ENCODE measurements around the gene HAO1.

The HAO1 gene

GRCh38 chr20:7974785-7975435 lies 34.7 kb upstream of the HAO1 start:
- Histone ChIP-seq H2BK15ac (ENCODE audit: low read depth, poor library complexity, severe bottlenecking) (no peak overlapping the region), H3K27ac (ENCODE audit: low read length, poor library complexity, severe bottlenecking) (no peak overlapping the region), H4K8ac (ENCODE audit: low read length) (no peak overlapping the region), H3K9ac (ENCODE audit: low read length) (no peak overlapping the region), H3K27me3 (ENCODE audit: control insufficient read depth in 1 of 2, insufficient read depth in 1 of 2, low read length in 2 of 2) (peaks cover 0 to 9% of the 10 kb centered on the region in 2 experiments), H3K4ac (ENCODE audit: low read depth in 1 of 2, low read length in 2 of 2) (no peak overlapping the region), H3K36me3 (ENCODE audit: control insufficient read depth in 1 of 2, insufficient read depth in 2 of 2, low read depth in 1 of 2, low read length in 2 of 2) (peaks cover 0 to 13% of the 10 kb centered on the region in 2 experiments), H4K91ac (ENCODE audit: low read length) (no peak overlapping the region), H2AFZ (ENCODE audit: low read depth, low read length) (no peak overlapping the region), H2AK5ac (ENCODE audit: low read length, severe bottlenecking) (no peak overlapping the region), H3K9me3 (ENCODE audit: control insufficient read depth, low read length) (no peaks in the 10 kb centered on the region), H3K23ac (ENCODE audit: low read length in 2 of 2) (no peak overlapping the region), H2BK12ac (ENCODE audit: low read length in 2 of 2) (no peak overlapping the region), H3K4me1 (ENCODE audit: control insufficient read depth, insufficient read depth, low read depth, low read length) (no peaks in the 10 kb centered on the region), H3K14ac (ENCODE audit: low read length in 2 of 2) (no peak overlapping the region), H2BK5ac (ENCODE audit: low read depth, low read length, poor library complexity, severe bottlenecking) (no peak overlapping the region), H3K79me1 (replicated peaks; ENCODE audit: low read length, poor library complexity, severe bottlenecking) (no peaks in the 10 kb centered on the region), H2BK120ac (ENCODE audit: low read depth, low read length) (no peak overlapping the region), H3K4me2 (ENCODE audit: low read length, poor library complexity, severe bottlenecking) (no peak overlapping the region), H3K4me3 (ENCODE audit: insufficient read depth in 1 of 2, low read depth in 1 of 2, low read length in 2 of 2) (no peak overlapping the region), H3K18ac (ENCODE audit: low read depth in 1 of 2, low read length in 2 of 2) (no peak overlapping the region)
- 94% methylated on average over 4 of the region's 4 CpGs for WGBS
- no peak for DNase-seq

GRCh38 chr20:7971536-7972280 lies 31.4 kb upstream of the HAO1 start:
- H3K4me1 ChIP-seq (ENCODE audit: control insufficient read depth, insufficient read depth, low read depth, low read length): no peaks in the 10 kb centered on the region
- H3K4me3 ChIP-seq (ENCODE audit: insufficient read depth in 1 of 2, low read depth in 1 of 2, low read length in 2 of 2): no peak overlapping the region
- H2BK120ac ChIP-seq (ENCODE audit: low read depth, low read length): no peak overlapping the region
- no peak overlapping the region for H3K9ac ChIP-seq (ENCODE audit: low read length)
- no peak overlapping the region for H3K14ac ChIP-seq (ENCODE audit: low read length in 2 of 2)
- H3K18ac ChIP-seq (ENCODE audit: low read depth in 1 of 2, low read length in 2 of 2): no peak overlapping the region
- no peak overlapping the region for H3K23ac ChIP-seq (ENCODE audit: low read length in 2 of 2)
- H2AK5ac ChIP-seq (ENCODE audit: low read length, severe bottlenecking): no peak overlapping the region
- no peaks in the 10 kb centered on the region for H3K9me3 ChIP-seq (ENCODE audit: control insufficient read depth, low read length)
- no peak overlapping the region for H2BK5ac ChIP-seq (ENCODE audit: low read depth, low read length, poor library complexity, severe bottlenecking)
- H4K8ac ChIP-seq (ENCODE audit: low read length): no peak overlapping the region
- no peak overlapping the region for H2BK15ac ChIP-seq (ENCODE audit: low read depth, poor library complexity, severe bottlenecking)
- peaks cover 0 to 2% of the 10 kb centered on the region in 2 experiments for H3K36me3 ChIP-seq (ENCODE audit: control insufficient read depth in 1 of 2, insufficient read depth in 2 of 2, low read depth in 1 of 2, low read length in 2 of 2)
- H4K91ac ChIP-seq (ENCODE audit: low read length): no peak overlapping the region
- H3K4ac ChIP-seq (ENCODE audit: low read depth in 1 of 2, low read length in 2 of 2): no peak overlapping the region
- no peak for DNase-seq
- H3K4me2 ChIP-seq (ENCODE audit: low read length, poor library complexity, severe bottlenecking): no peak overlapping the region
- no peak overlapping the region for H3K27ac ChIP-seq (ENCODE audit: low read length, poor library complexity, severe bottlenecking)
- no peak overlapping the region for H2BK12ac ChIP-seq (ENCODE audit: low read length in 2 of 2)
- H3K27me3 ChIP-seq (ENCODE audit: control insufficient read depth in 1 of 2, insufficient read depth in 1 of 2, low read length in 2 of 2): peaks cover 0 to 9% of the 10 kb centered on the region in 2 experiments
- H2AFZ ChIP-seq (ENCODE audit: low read depth, low read length): no peak overlapping the region
- H3K79me1 ChIP-seq (replicated peaks; ENCODE audit: low read length, poor library complexity, severe bottlenecking): no peaks in the 10 kb centered on the region
- 86% methylated on average over 2 of the region's 2 CpGs for WGBS

- Histone ChIP-seq H2AK5ac (ENCODE audit: low read length, severe bottlenecking) (no peak overlapping the region), H3K4ac (ENCODE audit: low read depth in 1 of 2, low read length in 2 of 2) (no peak overlapping the region), H3K36me3 (ENCODE audit: control insufficient read depth in 1 of 2, insufficient read depth in 2 of 2, low read depth in 1 of 2, low read length in 2 of 2) (no peaks in the 10 kb centered on the region), H4K91ac (ENCODE audit: low read length) (no peak overlapping the region), H3K14ac (ENCODE audit: low read length in 2 of 2) (no peak overlapping the region), H3K23ac (ENCODE audit: low read length in 2 of 2) (no peak overlapping the region), H2BK120ac (ENCODE audit: low read depth, low read length) (no peak overlapping the region), H3K4me3 (ENCODE audit: insufficient read depth in 1 of 2, low read depth in 1 of 2, low read length in 2 of 2) (no peak overlapping the region), H2BK12ac (ENCODE audit: low read length in 2 of 2) (no peak overlapping the region), H4K8ac (ENCODE audit: low read length) (no peak overlapping the region), H3K9ac (ENCODE audit: low read length) (peak overlapping the region; percentile 57), H3K9me3 (ENCODE audit: control insufficient read depth, low read length) (no peaks in the 10 kb centered on the region), H3K4me1 (ENCODE audit: control insufficient read depth, insufficient read depth, low read depth, low read length) (no peaks in the 10 kb centered on the region), H3K4me2 (ENCODE audit: low read length, poor library complexity, severe bottlenecking) (no peak overlapping the region), H2BK5ac (ENCODE audit: low read depth, low read length, poor library complexity, severe bottlenecking) (no peak overlapping the region), H3K18ac (ENCODE audit: low read depth in 1 of 2, low read length in 2 of 2) (no peak overlapping the region), H3K27ac (ENCODE audit: low read length, poor library complexity, severe bottlenecking) (no peak overlapping the region), H3K27me3 (ENCODE audit: control insufficient read depth in 1 of 2, insufficient read depth in 1 of 2, low read length in 2 of 2) (peaks cover 0 to under 1% of the 10 kb centered on the region in 2 experiments), H3K79me1 (replicated peaks; ENCODE audit: low read length, poor library complexity, severe bottlenecking) (no peaks in the 10 kb centered on the region), H2AFZ (ENCODE audit: low read depth, low read length) (no peak overlapping the region), H2BK15ac (ENCODE audit: low read depth, poor library complexity, severe bottlenecking) (no peak overlapping the region)
- 87% methylated on average over 3 of the region's 4 CpGs for WGBS
- DNase-seq: no peak
Measured at GRCh38 chr20:7967199-7967844, 27.1 kb upstream of the HAO1 start.

GRCh38 chr20:7966176-7966575 lies 25.9 kb upstream of the HAO1 start:
- Histone ChIP-seq H2AFZ (ENCODE audit: low read depth, low read length) (no peak overlapping the region), H3K4me1 (ENCODE audit: control insufficient read depth, insufficient read depth, low read depth, low read length) (no peaks in the 10 kb centered on the region), H3K18ac (ENCODE audit: low read depth in 1 of 2, low read length in 2 of 2) (no peak overlapping the region), H3K23ac (ENCODE audit: low read length in 2 of 2) (no peak overlapping the region), H2BK120ac (ENCODE audit: low read depth, low read length) (no peak overlapping the region), H4K91ac (ENCODE audit: low read length) (no peak overlapping the region), H2BK12ac (ENCODE audit: low read length in 2 of 2) (no peak overlapping the region), H3K4ac (ENCODE audit: low read depth in 1 of 2, low read length in 2 of 2) (no peak overlapping the region), H3K27ac (ENCODE audit: low read length, poor library complexity, severe bottlenecking) (no peak overlapping the region), H2AK5ac (ENCODE audit: low read length, severe bottlenecking) (no peak overlapping the region), H2BK5ac (ENCODE audit: low read depth, low read length, poor library complexity, severe bottlenecking) (no peak overlapping the region), H3K4me3 (ENCODE audit: insufficient read depth in 1 of 2, low read depth in 1 of 2, low read length in 2 of 2) (no peak overlapping the region), H4K8ac (ENCODE audit: low read length) (no peak overlapping the region), H3K9ac (ENCODE audit: low read length) (no peak overlapping the region), H3K14ac (ENCODE audit: low read length in 2 of 2) (no peak overlapping the region), H3K36me3 (ENCODE audit: control insufficient read depth in 1 of 2, insufficient read depth in 2 of 2, low read depth in 1 of 2, low read length in 2 of 2) (no peaks in the 10 kb centered on the region), H2BK15ac (ENCODE audit: low read depth, poor library complexity, severe bottlenecking) (no peak overlapping the region), H3K4me2 (ENCODE audit: low read length, poor library complexity, severe bottlenecking) (no peak overlapping the region), H3K79me1 (replicated peaks; ENCODE audit: low read length, poor library complexity, severe bottlenecking) (no peaks in the 10 kb centered on the region), H3K27me3 (ENCODE audit: control insufficient read depth in 1 of 2, insufficient read depth in 1 of 2, low read length in 2 of 2) (no peaks in the 10 kb centered on the region), H3K9me3 (ENCODE audit: control insufficient read depth, low read length) (no peaks in the 10 kb centered on the region)
- WGBS: 74% methylated on average over 2 of the region's 3 CpGs
- no peak for DNase-seq
